ENCODE measurements around the gene SHISA7.
A peak's percentile ranks its signal among the peaks of the same experiment; 100 is the strongest.

The SHISA7 gene

DNA sequence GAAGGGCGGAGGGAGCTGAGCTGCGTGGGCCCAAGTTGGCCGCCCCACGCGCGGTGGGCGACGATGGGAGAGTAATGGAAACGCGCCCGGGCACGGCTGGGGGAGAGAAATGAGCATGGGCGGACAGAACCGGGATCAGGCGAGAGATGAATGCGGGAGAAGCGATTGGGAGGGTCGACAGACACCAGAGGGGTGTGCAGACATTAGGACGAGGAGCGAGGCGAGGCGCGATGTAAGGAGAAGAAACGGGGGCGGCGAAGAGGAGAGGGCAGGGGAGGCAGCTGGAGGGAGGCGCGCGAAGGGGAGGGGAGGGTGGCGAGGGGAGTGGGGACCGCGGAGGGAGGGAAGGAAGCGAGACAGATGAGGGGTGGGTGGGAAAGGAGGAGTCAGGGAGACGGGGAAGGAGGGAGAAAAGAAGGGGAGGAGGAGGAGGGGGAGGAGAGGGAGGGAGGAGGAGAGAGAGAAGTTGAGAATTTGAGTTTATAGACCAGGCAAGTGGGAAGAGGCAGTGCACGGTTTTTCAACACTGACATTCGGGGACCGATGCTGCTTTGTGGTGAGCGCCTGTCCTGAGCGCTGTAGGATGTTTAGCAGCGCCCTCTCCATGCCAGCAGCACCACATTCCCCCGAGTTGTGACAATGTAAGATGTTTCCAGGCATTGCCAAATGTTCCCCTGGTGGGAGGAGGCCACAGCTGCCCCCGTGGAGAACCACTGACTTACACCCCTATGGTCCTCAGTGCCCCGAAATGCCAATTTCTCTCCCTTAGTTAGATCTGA is at the start of gene SHISA7:
TSS of gene SHISA7 (minus strand) at position 256 of the 779 bp plus-strand sequence. CDS start 437 bp downstream, outside the sequence.
- no peak for DNase-seq (ENCODE audit: low read depth)
- TF ChIP-seq, protein P1, sequence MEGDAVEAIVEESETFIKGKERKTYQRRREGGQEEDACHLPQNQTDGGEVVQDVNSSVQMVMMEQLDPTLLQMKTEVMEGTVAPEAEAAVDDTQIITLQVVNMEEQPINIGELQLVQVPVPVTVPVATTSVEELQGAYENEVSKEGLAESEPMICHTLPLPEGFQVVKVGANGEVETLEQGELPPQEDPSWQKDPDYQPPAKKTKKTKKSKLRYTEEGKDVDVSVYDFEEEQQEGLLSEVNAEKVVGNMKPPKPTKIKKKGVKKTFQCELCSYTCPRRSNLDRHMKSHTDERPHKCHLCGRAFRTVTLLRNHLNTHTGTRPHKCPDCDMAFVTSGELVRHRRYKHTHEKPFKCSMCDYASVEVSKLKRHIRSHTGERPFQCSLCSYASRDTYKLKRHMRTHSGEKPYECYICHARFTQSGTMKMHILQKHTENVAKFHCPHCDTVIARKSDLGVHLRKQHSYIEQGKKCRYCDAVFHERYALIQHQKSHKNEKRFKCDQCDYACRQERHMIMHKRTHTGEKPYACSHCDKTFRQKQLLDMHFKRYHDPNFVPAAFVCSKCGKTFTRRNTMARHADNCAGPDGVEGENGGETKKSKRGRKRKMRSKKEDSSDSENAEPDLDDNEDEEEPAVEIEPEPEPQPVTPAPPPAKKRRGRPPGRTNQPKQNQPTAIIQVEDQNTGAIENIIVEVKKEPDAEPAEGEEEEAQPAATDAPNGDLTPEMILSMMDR (conservative IDR thresholded peaks at IDR 0.05; ENCODE audit: control insufficient read depth, insufficient read depth, low read depth, low read length), result no peak
- H3K4me3 ChIP-seq (ENCODE audit: control insufficient read depth, low read depth, low read length), result no peak within 1 kb of the TSS

DNA sequence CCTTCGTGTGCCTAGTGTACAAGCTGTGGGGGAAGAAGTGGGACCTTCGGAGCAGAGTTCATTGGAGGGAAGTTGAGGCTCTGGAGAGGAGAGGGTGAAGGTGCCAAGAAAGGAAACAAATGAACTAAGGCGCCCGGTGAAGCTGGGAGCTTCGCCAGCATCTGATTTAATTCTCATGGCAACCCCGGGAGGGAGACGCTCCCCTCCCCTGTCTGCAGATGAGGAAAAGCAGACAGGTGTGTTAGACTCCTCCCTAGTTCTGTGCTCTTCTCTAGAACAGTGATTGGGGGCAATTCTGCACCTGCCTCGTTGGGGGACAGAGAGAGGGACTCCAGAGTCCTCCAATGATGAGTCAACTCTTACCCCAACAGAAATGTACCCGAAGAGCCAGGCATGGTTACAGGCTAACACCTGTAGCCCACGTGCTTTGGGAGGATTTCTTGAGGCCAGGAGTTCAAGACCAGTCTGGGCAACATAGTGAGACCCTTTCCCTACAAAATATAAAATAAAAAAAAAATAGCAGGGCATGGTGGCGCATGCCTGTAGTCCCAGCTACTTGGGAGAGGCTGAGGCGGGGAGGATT is 49.4 kb upstream of the SHISA7 start:
- no peak overlapping the region for H3K4me3 ChIP-seq (ENCODE audit: control insufficient read depth, low read depth, low read length)
- TF ChIP-seq, protein P1 (conservative IDR thresholded peaks at IDR 0.05; ENCODE audit: control insufficient read depth, insufficient read depth, low read depth, low read length), result no peak
- no peak for DNase-seq (ENCODE audit: low read depth)

DNA sequence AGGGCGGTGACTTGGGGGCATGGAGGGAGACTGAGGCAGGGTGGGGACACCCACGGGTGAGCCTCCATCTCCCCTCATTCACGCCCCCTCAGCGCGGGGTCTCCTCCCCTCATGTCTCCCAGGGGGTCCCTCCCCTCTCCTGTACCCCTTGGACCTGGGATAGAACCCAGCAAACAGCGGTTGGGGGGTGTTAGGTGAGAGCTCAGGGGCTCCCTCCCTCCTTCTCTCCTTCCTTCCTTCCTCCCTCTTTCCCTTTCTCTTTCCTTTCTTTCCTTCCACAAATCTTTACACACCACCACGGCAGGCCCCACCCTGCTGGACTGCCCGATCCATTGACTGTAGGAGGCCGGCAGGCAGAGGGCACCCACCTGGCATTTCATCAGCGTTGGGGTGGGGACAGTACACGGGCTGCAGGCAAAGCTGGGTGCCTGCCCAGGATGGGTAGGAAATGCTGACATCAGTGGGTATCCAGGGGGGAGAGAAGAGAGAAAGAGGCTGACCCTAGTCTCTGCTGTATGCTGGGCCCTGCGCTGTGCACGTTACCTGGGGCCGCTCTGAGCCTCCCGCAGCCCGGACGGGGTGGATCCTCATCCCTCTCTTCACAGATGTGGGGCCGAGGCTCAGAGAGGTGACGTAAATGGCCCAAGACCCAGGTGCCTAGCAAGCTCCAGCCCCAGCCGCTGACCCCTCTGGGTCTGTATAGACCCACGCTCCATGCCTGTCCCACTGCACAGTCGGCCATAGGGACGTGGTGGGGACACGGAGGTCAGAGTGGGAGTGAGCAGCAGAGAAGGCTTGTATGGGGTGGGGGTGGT is 48.7 kb upstream of the SHISA7 start:
- peak; percentile 33 for DNase-seq (ENCODE audit: low read depth)
- TF ChIP-seq, protein P1 (conservative IDR thresholded peaks at IDR 0.05; ENCODE audit: control insufficient read depth, insufficient read depth, low read depth, low read length), result no peak
- H3K4me3 ChIP-seq (ENCODE audit: control insufficient read depth, low read depth, low read length), result no peak overlapping the region

DNA sequence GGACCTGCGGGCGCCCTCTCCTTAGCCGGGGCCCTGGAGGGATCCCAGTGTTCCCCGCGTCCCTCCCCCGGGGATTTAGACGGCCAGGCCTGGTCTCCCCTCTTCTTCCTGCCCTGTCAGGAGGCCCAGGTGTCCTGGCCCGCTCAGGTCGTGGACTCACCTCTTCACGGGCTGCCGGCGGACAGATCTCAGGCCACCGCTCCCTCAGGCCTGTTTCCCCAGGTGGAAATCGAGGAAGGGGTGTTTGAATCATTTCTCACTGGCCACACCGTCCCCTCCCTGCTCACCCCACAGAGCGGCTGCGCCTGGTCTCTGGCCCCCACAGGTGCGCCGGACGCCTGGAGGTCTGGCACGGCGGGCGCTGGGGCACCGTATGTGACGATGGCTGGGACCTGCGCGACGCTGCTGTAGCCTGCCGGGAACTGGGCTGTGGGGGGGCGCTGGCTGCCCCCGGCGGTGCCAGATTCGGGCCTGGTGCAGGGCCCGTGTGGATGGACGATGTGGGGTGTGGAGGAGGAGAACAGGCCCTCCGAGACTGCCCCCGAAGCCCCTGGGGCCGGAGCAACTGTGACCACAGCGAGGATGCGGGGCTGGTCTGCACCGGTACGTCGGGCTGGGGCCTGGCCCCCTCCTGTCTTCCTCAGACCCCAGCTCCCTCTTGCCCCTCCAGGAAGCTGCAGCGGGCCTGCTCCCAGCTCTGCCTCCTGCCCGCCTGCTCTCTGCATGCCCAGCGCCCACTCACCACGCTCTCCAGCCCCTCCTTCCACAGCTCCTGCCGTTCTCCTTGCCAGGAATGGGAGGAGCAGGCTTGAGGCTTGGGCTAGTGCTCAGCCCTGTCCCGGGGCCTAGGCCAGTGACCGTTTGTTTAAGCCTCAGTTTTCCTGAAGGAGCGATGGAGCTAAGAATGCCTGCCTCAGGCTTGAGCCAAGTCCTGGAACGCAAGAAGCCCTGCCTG is 47.7 kb upstream of the SHISA7 start:
- peak; percentile 58 for DNase-seq (ENCODE audit: low read depth)
- H3K4me3 ChIP-seq (ENCODE audit: control insufficient read depth, low read depth, low read length), result no peak overlapping the region
- TF ChIP-seq, protein P1 (conservative IDR thresholded peaks at IDR 0.05; ENCODE audit: control insufficient read depth, insufficient read depth, low read depth, low read length), result no peak

DNA sequence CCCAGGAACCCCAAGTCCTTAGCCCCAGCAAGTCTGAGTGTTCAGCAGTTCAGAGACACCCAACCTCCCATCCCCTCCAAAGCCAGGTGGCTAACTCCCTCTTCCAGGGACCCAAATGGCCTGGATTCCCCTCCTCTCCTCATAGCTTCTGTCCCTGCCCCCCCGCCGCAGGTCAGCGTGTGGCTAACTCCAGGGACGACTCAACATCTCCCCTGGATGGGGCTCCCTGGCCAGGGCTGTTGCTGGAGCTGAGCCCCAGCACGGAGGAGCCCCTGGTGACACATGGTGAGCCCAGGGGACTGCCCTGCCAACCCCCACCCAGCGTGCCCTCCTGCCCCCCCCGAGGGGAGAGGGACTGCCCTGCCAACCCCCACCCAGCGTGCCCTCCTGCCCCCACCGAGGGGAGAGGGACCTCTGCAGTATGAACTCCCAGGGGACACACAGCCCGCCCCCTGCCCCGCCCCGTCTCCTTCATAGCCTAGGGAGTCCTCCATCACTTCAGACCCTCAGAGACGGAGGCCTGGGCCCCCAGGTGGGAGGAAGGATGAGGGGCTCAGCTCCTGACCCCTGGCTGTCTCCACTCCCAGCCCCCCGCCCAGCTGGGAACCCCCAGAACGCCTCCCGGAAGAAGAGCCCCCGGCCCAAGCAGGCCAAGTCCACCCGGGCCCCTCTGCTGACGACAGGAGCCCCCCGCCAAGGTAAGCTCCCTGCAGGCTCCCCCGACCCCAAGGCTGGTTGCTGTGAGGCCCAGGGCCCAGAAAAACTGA is 46.8 kb upstream of the SHISA7 start:
- TF ChIP-seq, protein P1 (conservative IDR thresholded peaks at IDR 0.05; ENCODE audit: control insufficient read depth, insufficient read depth, low read depth, low read length), result no peak
- no peak for DNase-seq (ENCODE audit: low read depth)
- no peak overlapping the region for H3K4me3 ChIP-seq (ENCODE audit: control insufficient read depth, low read depth, low read length)

All from fibroblast of mammary gland (primary cell).